Skeletal muscle satellite cell (primary cell): ENCODE measurements around the gene ALLC.
"Not testable (repeated sequence)": the region's sequence is repeated elsewhere in the genome, so short reads cannot be mapped to it uniquely, and the experiment has no call there.

Experiments
- H3K27me3 ChIP-seq: 2 replicates; pipeline ENCODE4 v1.7.0; 2013; ENCODE audit warnings: low read length; ENCODE audit not compliant: control insufficient read depth, insufficient read depth
- H3K36me3 ChIP-seq: 2 replicates; pipeline ENCODE4 v1.7.0; 2013; ENCODE audit warnings: mild to moderate bottlenecking, control low read depth, low read length; ENCODE audit not compliant: insufficient read depth
- H3K4me1 ChIP-seq: 2 replicates; pipeline ENCODE4 v1.7.0; 2013; ENCODE audit warnings: low read length; ENCODE audit not compliant: control insufficient read depth, insufficient read depth
- H3K4me2 ChIP-seq: 2 replicates; pipeline ENCODE4 v1.7.0; 2013; ENCODE audit warnings: mild to moderate bottlenecking, low read length
- H3K4me3 ChIP-seq: 2 replicates; pipeline ENCODE4 v1.7.0; 2013; ENCODE audit warnings: low read length
- H3K9ac ChIP-seq: 2 replicates; pipeline ENCODE4 v1.7.0; 2013; ENCODE audit warnings: mild to moderate bottlenecking, low read depth, low read length, moderate library complexity
- H3K9me3 ChIP-seq: replicated peaks from 2 replicates; pipeline ENCODE4 v1.7.0; 2013; ENCODE audit warnings: mild to moderate bottlenecking, control low read depth, low read length

The ALLC gene

DNA sequence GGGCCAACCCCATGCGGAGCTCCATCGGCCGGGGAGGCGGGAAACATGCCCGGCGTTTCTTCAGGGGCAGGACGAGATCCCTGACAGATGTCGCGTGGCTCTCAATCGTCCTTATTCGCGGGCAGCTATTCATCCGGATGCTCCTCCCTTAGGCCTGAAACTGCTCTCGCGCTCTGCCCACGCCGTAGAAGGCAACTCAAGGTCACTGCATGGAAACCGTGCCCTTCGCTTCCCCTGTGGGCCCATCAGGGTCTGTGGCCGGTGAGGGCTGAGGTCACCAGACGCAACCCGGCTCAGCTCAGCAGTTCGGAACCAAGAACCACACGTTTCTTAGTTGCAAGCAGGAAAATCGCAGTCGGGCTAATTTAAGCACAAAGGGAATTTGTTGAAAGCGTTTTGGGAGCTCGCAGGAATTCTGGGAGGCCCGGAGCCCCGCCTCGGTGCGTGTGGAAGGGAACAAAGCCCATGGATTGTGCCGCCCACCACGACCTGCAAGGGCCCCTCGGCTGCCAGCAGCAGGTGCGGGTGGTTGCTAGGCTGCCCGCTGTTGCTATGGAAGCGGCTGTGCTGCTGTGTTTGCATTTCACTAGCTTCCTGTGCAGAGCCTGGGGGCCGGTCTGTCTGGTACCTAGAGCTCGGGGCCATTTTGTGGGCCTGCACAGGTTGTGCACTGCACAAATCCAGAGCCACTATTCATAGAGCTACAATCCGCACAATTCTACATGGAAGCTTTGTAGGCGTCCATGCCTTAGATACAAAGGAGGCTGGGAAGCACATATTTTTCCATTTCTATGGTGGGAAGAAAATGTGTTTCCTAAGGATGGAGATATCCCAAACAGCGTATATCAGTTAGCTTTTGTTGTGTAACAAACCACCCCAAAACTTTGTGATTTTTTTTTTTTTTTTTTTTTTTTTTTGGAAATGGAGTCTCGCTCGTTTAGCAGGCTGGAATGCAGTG, 6.0 kb upstream of the ALLC start:
- no peaks in the 10 kb centered on the region for H3K9me3 ChIP-seq
- peak overlapping the region; percentile 3 for H3K9ac ChIP-seq
- peak overlapping the region; percentile 52 for H3K4me2 ChIP-seq
- H3K4me1 ChIP-seq: peaks cover 12% of the 10 kb centered on the region
- peaks cover 17% of the 10 kb centered on the region for H3K27me3 ChIP-seq
- H3K4me3 ChIP-seq: peak overlapping the region; percentile 20
- no peaks in the 10 kb centered on the region for H3K36me3 ChIP-seq

DNA sequence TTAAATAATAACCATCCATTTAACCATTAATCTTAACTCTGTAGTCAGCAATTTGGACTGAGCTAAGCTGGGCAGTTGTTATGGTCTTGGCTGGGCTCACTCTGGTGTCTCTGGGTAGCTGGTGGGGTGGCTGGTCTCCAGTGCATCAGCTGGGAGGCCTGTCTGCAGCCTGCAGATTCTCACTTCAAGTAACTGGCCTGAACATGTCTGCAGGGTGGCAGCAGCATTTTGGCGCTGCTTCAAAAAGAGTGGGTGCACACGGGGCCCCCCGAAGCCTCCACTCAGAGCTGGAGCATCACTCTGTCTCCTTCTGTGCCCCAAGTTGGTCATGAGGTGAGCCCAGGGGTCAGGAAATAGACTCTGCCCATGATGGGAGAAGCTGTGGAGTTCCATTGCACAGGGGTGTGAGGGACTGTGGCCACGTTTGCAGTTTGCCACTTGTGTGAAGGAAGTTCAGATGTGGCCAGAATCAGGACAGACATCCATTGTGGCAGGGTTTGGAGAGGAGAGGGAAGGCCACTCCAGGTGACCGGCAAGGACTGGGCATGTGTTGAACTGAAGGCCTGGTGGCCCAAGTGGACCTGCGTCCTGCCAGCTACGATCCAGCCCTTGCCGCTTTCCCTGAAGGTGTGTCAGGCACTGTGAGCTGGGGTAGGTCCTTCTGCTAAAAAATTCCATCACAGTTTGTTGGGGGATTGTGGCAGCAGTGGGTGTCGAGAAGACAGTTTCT, 4.9 kb upstream of the ALLC start:
- Histone ChIP-seq H3K4me3 (no peak overlapping the region), H3K9me3 (no peaks in the 10 kb centered on the region), H3K9ac (no peak overlapping the region), H3K4me1 (peaks cover 12% of the 10 kb centered on the region), H3K27me3 (peaks cover 14% of the 10 kb centered on the region), H3K36me3 (no peaks in the 10 kb centered on the region), H3K4me2 (no peak overlapping the region)

DNA sequence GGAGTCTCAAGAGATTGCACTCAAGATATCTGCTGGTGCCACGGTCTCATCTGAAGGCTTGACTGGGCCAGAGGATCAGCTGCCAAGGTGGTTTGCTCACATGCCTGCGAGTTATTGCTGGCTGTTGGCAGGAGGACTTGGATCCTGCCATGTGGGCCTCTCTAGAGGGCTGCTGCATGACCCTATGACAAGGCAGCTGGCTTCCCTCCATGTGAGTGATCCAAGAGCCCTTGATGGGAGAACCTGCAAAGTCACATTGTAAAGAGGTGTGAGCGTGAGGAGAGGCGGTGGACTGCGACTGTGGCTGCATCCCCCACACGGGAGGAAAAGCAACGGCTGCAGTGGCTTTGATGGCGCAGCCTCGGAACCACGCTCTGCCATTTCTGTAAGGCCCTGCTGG, 4.0 kb upstream of the ALLC start:
- Histone ChIP-seq H3K4me3 (no peak overlapping the region), H3K36me3 (no peaks in the 10 kb centered on the region), H3K9me3 (no peaks in the 10 kb centered on the region), H3K4me1 (peaks cover 12% of the 10 kb centered on the region), H3K4me2 (no peak overlapping the region), H3K27me3 (peaks cover 14% of the 10 kb centered on the region), H3K9ac (no peak overlapping the region)

DNA sequence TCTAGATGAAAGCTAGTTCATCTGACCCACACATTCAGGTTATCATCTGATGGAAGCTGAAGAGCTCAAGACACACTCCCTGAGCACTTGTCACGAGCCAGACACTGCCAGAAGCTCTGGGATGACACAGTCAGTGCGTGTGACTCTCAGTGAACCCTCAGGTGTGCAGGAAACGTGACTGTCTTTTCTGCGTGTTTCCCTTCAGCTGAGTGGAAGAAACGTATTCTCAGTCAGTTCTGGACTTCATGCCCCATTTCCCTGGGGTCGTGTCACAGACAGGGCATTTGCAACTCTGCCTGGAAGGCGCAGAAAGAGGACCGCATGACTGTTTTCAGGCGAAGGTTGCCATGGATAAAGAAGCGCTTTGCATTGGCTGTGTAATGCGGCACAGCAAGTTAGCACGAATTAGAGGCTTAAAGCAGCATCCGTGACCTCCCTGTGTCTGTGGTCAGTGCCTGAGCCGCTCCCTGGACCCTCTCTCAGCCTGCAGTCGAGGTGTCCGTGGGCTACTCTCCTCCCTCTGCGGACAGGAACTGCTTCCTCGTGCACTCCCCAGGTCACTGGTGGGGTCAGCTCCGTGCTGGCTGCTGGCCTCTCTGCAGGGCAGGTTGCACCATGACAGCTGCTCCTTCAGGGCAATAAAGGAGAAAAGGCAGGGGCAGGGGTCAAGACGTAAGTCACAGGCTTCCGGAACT, 3.3 kb upstream of the ALLC start:
- Histone ChIP-seq H3K27me3 (peaks cover 14% of the 10 kb centered on the region), H3K36me3 (no peaks in the 10 kb centered on the region), H3K9ac (no peak overlapping the region), H3K4me2 (no peak overlapping the region), H3K9me3 (no peaks in the 10 kb centered on the region), H3K4me3 (no peak overlapping the region), H3K4me1 (peaks cover 12% of the 10 kb centered on the region)

DNA sequence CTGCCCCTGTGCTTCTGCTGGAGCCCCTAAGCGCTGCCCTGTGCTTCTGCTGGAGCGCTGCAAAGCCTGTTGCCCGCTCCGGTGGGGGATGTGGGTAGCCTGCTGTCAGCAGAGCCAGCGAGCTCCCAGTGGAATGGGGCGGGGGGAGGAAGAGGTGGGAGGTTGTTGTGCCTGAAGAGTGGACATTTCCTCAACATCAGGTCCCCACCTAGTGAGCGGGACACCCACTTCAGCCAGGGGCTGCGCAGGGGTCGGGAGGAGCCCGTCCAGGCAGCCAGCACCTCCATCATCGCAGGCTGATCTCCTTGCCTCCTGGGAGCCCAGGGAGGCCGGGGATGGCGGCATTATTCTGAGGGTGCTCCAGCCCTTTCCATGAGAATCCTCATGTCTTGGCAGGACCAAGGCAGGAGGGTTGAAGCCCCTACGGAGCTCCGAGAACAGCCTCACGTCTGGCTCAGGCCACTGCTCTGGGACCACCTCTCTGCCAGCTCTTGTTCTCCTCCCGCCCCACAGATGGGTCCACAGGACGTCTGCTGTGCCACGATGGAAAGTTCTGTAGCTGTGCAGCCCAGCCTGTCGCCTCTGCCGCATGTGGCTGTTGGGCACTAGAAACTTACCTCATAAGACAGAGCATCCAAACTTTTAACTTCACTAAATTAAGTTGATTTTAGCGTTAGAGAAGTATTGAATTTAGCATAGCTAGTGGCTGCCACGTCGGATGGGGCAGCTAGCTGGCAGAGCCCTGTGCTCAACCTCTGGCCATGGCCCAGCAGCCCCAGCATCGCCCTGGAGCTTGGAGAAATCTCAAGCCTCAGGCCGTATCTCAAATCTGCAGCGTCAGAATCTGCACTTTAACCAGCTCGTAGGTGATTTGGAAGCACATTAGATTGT, 1.9 kb upstream of the ALLC start:
- peaks cover 14% of the 10 kb centered on the region for H3K27me3 ChIP-seq
- no peak overlapping the region for H3K9ac ChIP-seq
- H3K4me1 ChIP-seq: peaks cover 9% of the 10 kb centered on the region
- no peaks in the 10 kb centered on the region for H3K9me3 ChIP-seq
- H3K36me3 ChIP-seq: no peaks in the 10 kb centered on the region
- no peak overlapping the region for H3K4me3 ChIP-seq
- no peak overlapping the region for H3K4me2 ChIP-seq

DNA sequence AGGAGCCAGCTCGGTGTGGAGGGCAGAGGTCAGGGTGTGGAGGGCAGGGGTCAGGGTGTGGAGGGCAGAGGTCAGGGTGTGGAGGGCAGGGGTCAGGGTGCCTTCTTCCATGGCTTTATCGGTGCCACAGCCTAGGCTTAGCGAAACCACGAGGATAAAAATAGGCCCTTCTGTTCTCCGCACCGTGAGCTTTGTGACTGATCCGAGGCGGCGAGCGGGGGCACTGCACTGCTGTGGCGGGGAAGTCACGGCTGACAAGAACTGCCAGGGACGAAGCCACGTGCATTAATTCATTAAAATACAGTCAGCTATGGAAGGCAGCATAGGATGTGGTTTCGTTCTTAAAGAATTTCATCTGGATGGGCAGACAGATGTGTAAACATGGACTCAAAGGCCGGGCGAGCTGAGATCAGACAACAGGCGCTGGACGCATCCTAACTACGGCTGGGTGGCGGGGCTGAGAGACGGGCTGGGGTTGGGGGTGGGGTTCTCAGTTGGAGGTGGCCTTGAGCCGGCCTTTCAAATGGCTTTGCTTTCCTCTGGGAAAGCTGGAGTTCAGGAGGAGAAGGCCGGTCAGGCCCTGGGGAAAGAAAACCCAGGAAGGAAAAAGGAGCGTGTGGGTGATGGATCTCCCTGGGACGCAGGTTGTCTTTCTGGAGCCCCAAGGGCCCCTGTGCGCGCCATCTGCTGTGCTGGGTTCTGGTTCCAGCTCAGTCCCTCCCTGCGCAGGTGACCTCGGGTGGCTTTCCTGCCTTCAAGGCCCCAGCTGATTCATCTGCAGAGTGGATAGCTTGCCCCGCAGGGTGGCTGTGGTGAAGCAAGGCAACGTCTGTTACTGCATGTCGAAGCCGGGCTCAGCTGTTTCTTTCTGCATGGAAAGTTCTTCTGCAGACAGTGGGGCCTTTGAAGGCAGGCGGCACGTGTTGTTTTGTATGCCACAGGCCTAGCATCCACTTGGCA, 958 bp upstream of the ALLC start:
- H3K27me3 ChIP-seq: peaks cover 14% of the 10 kb centered on the region
- H3K4me2 ChIP-seq: no peak overlapping the region
- peaks cover under 1% of the 10 kb centered on the region for H3K4me1 ChIP-seq
- H3K36me3 ChIP-seq: no peaks in the 10 kb centered on the region
- H3K9ac ChIP-seq: no peak overlapping the region
- H3K9me3 ChIP-seq: no peaks in the 10 kb centered on the region
- no peak overlapping the region for H3K4me3 ChIP-seq

DNA sequence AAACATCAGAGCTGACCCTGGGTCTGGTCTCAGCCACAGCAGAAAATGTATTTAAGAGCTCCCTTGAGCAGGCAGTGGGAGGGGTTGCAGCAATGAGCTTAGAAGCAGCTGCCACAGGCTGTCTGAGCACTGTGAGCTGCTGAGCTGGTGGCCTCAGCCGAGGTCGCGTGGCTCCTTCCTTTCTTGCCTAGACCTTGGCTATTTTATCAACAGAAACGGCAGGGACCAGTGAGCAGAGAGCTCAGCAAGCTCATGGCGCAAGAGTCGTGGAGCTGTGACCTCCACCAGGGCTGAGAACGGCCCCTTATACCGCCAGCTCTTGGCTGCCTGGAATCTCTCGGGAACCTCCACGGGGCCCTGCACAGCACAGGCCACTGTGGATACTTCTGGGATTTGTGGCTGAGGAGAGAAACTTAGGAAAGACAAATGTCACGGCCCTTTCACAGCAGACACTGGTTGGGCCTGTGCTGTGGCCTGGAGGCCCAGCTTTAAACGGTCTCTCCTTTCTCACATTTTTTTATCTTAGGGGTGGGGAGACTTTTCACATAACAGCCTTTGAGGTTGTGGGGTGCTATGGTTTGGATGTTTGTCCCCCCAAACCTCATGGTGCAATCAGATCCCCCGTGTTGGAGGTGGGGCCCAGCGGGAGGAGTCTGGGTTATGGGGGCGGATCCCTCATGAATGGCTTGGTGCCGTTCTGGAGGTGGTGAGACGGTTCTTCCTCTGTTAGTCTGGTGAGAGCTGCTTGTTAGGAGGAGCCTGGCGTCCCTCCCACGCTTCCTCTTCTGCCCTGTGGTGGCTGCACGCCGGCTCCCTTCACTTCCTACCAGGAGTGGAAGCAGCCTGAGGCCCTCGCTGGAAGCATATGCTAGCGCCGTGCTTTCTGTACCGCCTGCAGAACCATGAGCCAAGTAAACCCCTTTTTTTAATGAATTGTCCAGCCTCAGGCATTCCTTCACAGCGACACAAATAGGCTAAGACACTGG, 1.7 kb downstream of the ALLC start:
- no peaks in the 10 kb centered on the region for H3K36me3 ChIP-seq
- peaks cover 6% of the 10 kb centered on the region for H3K27me3 ChIP-seq
- peak overlapping the region; percentile 34 for H3K4me2 ChIP-seq
- no peak overlapping the region for H3K9ac ChIP-seq
- H3K4me1 ChIP-seq: no peaks in the 10 kb centered on the region
- H3K4me3 ChIP-seq: no peak overlapping the region
- no peaks in the 10 kb centered on the region for H3K9me3 ChIP-seq

DNA sequence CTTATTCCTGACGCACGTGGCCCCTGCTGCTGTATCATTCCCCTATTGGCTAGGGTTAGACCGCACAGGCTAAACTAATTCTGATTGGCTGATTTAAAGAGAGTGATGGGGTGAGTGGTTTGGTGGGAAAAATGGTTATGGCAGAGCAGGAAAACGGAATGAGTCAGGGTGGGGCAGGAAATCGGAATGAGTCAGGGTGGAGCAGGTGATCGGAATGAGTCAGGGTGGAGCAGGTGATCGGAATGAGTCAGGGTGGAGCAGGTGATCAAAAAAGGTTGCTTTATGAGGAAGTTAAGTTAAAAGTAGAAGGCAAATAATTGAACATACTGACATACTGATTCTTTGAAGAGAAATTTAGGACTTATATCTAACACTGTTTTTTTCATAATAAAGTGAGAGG, 2.6 kb downstream of the ALLC start:
- H3K36me3 ChIP-seq, H3K9me3 ChIP-seq, H3K4me1 ChIP-seq, H3K4me2 ChIP-seq, H3K4me3 ChIP-seq, H3K27me3 ChIP-seq, H3K9ac ChIP-seq: not testable (repeated sequence)

DNA sequence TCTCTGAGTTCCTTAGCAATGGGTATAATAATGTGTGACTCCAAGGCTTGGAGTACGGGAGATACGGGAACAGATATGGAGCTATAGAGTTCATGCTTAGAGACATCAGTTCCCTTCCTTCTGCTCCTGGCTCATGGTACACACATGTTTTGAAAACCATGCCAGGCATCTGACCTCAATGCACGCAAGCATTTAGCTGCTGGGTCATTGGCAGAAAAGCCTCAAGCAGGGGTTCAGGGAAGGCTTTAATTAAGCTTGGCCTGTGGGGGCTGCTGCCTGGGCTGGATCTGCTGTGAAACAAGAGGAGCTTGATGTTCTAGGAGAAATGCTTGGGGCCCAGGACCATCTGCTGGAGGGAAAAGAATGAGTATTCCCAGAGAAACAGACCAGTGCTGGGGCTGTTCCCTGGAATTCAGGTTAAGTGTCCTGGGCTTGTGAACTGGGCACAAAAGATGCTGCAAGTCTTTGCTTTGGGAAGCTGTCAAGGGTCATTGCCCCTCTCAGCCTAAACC, 3.2 kb downstream of the ALLC start:
- Histone ChIP-seq H3K4me1 (no peaks in the 10 kb centered on the region), H3K4me3 (no peak overlapping the region), H3K9me3 (no peaks in the 10 kb centered on the region), H3K4me2 (no peak overlapping the region), H3K9ac (no peak overlapping the region), H3K36me3 (no peaks in the 10 kb centered on the region), H3K27me3 (peaks cover 4% of the 10 kb centered on the region)
